Astrocyte of the cerebellum (primary cell): ENCODE measurements around the gene GCKR.

ENCODE experiments used
- DNase-seq: peaks from one replicate; pipeline ENCODE4 v3.0.0-alpha.2; 2011; ENCODE audit warnings: low read depth
- H3K4me3 ChIP-seq: 2 replicates; pipeline ENCODE4 v1.5.1; 2011; ENCODE audit warnings: mild to moderate bottlenecking, low read depth, low read length, moderate library complexity
- in situ Hi-C: cut with HindIII; loops from 2 replicates; pipeline ENCODE4 v1.10.0; 2017; ENCODE audit warnings: low sequenced_read_pairs
- TF ChIP-seq, protein P1 (sequence below): IDR thresholded peaks from 2 replicates; pipeline ENCODE4 v1.5.1; 2012; ENCODE audit warnings: low read length, low read depth, moderate library complexity, mild to moderate bottlenecking; ENCODE audit errors: missing control alignments

Gene GCKR

DNA sequence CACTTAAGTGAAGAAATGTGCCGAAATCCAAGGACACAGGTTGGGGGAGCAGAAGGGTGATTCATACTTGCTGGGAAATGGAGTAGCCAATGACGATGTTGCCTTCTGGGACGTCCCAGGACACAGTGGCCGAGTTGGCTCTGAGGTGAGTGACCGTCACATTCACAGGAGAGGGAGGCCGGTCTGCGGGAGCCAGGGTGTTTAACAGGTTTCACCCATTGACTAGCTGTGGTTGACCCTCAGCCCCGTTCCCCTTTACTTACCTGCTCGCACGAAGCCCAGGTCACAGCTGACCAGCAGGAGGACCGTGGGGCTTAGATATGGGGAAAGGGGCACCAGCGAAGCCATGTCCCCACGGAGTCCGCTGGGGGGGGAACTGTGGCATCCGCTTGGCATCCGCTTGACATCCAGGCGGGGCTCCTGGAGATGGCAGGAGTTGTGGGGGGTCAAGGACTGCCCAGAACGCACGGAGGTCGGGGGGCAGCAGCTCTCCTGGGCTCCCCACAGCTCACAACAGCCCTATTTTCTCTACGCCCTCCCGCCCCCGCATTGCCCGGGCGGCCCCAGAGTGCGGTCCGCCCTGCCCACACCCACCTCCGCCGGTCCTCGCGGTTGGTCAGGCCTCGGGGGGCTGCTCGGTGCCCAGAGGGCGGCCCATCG lies 2.2 kb upstream of the GCKR start:
- DNase-seq, result no peak
- H3K4me3 ChIP-seq, result peak overlapping the region; percentile 73
- TF ChIP-seq, protein P1, sequence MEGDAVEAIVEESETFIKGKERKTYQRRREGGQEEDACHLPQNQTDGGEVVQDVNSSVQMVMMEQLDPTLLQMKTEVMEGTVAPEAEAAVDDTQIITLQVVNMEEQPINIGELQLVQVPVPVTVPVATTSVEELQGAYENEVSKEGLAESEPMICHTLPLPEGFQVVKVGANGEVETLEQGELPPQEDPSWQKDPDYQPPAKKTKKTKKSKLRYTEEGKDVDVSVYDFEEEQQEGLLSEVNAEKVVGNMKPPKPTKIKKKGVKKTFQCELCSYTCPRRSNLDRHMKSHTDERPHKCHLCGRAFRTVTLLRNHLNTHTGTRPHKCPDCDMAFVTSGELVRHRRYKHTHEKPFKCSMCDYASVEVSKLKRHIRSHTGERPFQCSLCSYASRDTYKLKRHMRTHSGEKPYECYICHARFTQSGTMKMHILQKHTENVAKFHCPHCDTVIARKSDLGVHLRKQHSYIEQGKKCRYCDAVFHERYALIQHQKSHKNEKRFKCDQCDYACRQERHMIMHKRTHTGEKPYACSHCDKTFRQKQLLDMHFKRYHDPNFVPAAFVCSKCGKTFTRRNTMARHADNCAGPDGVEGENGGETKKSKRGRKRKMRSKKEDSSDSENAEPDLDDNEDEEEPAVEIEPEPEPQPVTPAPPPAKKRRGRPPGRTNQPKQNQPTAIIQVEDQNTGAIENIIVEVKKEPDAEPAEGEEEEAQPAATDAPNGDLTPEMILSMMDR, result peak; percentile 15
- in situ Hi-C loops, result no loop called here

DNA sequence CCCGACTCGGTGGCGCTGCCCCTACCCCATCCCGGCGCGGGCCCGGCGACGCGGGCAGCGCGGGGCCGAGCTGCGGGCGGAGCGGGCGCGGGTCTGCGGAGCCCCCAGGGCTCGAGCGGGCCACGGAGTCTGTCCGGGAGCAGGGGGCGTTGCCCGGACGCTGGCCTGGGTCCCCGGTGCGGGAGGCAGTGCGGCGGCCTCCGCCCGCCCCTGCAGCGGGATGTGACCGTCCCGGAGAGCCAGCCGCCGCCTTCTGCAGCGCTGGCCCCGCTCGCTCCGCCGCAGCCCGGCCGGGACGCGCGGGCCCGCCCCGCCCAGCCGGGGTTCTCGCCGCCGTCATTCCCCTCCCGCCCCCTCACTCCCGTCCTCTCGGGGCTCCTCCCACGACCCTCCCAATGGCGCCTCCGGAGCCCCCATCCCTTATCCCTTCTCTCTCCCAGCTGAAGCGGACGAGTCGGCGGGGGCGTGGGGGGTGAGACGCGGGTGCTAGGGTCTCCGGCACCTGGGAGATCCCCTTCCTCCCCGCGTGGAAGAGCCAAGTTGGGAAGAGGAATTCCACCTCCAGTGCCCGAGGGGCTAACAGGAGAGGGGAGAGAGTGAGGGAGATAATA lies 1.6 kb upstream of the GCKR start, which contains the start of gene FNDC4:
Gene FNDC4 (minus strand): TSS at position 257 of the 611 bp plus-strand sequence. CDS start 521 bp downstream, outside the sequence.
- TF ChIP-seq, protein P1, result no peak
- peak within 1 kb of the TSS; percentile 73 for H3K4me3 ChIP-seq
- no peak for DNase-seq
- in situ Hi-C loops, result no loop called here

DNA sequence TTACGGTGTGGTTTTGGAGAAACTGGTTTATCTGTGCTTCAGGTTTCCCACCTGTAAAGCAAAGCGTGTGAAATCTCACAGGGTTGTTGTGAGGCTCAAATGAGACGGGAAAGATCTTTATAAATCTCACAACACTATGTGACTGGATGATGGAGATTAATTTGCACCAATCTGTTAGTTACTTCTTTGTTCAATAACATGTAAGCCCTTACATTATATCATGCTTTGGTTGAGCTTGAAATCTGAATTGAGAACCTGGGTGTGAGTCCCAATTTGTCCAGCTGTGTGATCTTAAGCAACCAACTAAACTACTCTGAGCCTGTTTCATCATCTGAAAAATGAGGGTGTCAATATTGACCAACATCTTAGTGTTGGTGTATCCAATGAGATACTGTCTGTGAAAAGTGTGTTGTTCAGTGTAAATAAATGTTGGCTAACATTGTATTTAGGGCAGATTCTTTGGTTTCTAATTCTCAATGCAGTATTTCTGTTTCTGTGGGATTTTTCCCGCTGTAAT lies 741 bp upstream of the GCKR start:
- peak overlapping the region; percentile 73 for H3K4me3 ChIP-seq
- no peak for DNase-seq

DNA sequence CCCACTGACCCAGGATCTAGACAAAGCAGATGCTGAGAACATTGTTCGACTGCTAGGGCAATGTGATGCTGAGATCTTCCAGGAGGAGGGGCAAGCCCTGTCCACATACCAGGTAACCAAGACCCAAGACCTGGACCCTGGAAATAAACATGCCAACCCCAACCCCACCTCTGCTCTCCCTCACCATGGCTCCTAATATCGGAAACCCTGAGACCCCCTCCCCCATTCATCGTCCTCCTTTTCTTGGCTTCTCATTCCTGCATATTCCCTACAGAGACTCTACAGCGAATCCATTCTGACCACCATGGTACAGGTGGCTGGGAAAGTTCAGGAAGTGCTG lies 619 bp downstream of the GCKR start:
- no peak for DNase-seq
- in situ Hi-C loops, result no loop called here
- H3K4me3 ChIP-seq, result no peak overlapping the region
- TF ChIP-seq, protein P1, result no peak

More for the DNA sequence above, 741 bp upstream of the GCKR start:
- in situ Hi-C loops, result no loop called here
- TF ChIP-seq, protein P1, result no peak

DNA sequence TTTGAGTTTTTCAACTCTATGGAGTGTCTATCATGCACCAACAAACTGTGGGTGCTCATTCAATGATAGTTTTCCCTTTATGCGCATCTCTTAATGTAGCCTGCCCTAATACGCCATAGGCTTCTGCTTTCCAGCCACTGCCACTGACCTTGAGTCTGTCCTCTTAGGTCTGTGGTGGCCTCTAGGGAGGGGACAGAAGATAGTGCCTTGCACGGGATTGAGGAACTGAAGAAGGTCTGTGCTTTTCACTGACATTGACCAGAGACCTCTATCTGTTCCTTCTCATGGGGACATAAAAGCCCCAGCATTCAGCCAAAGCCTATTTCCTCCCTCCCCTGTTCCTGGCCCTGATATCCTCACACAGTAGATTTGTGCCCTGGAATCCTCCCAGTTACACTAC lies 2.3 kb downstream of the GCKR start:
- TF ChIP-seq, protein P1, result no peak
- no peak overlapping the region for H3K4me3 ChIP-seq
- in situ Hi-C loops, result no loop called here
- DNase-seq, result no peak

DNA sequence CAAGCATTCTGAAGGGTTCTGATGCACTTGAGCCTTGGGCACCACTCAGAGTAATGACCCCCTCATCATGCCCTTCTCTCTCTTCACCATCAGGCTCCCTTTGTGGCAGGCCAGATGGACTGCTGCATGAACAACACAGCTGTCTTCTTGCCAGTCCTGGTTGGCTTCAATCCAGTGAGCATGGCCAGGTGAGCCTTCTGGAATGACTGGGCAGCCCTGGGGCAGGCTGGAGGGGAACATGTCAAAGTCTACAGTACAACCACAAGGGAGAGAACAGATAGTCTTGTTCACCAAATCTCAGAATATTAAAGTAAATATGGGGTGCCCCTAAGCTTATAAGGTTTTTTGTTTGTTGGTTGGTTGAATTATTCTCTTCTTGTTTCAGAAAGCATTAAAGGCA lies 4.4 kb downstream of the GCKR start:
- TF ChIP-seq, protein P1, result no peak
- in situ Hi-C loops, result loop anchor here (5.0 kb wide), 1 partner anchor 36 kb away; a partner anchor contains a TSS
- no peak for DNase-seq
- H3K4me3 ChIP-seq, result no peak overlapping the region
